GM19025 (cell line): ENCODE results near the gene DNM2.

Source experiments
- ATAC-seq: cut with Tn5 transposase; IDR thresholded peaks from one replicate; pipeline ENCODE4 v1.9.1; 2021; ENCODE audit warnings: mild to moderate bottlenecking, low read depth, moderate library complexity; ENCODE audit not compliant: unreplicated experiment

The DNM2 gene

DNA sequence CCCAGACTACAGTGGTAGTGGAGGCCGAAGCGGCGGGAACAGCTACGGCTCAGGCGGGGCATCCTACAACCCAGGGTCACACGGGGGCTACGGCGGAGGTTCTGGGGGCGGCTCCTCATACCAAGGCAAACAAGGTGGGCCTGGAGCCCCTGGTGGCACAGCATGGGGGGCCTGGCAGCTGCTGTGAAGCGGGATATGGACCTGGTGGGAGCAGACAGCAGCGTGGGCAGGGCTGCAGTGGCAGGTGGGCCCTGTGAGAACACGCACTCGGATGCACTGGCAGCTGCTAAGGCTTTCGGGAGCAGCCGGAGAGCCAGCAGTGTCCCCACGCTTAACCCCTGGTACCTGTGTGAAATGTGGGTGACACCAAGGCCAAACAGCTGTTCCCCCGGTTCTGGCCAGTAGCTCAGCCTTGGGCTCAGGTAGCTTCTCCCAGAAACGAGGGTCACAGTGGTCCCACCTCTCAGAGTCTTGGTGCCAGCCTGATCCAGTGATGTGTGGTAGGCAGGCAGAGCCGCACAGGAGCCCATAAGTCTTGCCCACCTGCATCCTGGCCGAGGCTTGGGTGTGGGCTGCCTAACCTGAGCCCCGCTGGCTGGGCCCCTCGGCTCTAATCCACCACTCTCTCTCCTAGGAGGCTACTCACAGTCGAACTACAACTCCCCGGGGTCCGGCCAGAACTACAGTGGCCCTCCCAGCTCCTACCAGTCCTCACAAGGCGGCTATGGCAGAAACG lies 29.2 kb upstream of the DNM2 start:
- no peak for ATAC-seq

- no peak for ATAC-seq
Observed at GRCh38 chr19:10690341-10690781, 27.5 kb upstream of the DNM2 start.

DNA sequence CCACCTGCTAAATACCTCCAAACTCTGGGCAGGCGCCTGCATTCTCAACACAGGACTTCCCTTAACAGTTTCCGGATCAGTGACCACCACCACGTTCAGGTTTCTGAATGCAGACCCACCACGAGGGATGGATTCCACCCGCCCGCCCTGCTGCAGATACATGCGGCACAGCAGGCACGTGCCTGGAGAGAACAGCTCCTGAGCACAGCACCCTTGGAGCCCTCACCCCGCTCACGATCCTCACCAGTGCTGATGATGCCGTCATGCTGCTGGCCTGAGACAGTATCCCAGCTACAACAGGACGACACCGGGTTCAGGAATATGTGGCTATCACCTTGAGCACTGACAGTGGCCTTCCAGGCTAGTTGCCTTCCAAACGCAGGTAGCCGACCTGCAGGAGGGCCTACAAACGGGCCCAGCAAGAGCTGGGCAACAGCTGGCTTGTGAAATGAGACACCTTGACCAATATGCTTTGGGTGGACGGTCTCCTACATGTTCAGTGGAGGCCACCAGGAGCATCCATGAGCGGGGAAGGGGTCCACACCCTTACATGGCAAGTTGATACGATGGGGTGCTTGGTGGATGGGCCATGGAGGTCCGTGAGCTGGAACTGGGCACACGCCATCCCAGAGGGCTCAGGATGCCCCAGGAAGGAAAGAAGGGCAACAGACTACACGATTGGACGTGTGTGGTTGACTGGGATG lies 26.5 kb upstream of the DNM2 start:
- no peak for ATAC-seq

- ATAC-seq, result no peak
Observed at GRCh38 chr19:10691883-10692282, 26.0 kb upstream of the DNM2 start.

DNA sequence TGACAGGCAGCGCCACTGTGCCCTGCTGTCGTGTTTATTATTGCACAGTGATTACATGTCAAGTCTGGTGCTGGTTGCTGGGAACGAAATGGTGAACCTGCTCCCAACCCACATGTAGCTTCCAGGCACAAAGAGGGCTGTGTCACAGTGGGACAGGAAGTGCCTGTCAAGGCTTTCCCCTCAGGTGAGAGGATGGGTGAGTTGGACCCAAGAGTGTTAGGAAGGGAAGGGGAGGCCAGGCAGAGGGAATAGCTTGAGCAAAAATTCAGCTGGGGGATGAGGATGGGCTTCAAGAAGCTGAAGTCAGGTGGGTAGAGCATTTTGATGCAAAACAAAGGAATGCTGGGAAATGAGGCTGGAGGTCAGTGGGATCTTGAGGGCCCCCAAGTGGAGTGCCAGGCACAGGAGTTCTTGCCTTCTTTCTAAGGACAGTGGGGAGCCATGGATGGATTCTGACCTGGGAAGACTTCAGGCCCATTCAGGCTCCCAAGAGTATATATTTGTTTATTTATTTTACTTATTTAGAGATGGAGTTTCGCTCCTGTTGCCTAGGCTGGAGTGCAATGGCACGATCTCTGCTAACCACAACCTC lies 25.1 kb upstream of the DNM2 start:
- no peak for ATAC-seq

GRCh38 chr19:10694706-10695307 lies 23.1 kb upstream of the DNM2 start:
- ATAC-seq, result no peak

- ATAC-seq, result peak; percentile 85
Observed at GRCh38 chr19:10695401-10696398, 22.2 kb upstream of the DNM2 start.

- ATAC-seq, result no peak
Observed at GRCh38 chr19:10699650-10700335, 18.1 kb upstream of the DNM2 start.

- no peak for ATAC-seq
Observed at GRCh38 chr19:10701955-10702525, 15.8 kb upstream of the DNM2 start.

DNA sequence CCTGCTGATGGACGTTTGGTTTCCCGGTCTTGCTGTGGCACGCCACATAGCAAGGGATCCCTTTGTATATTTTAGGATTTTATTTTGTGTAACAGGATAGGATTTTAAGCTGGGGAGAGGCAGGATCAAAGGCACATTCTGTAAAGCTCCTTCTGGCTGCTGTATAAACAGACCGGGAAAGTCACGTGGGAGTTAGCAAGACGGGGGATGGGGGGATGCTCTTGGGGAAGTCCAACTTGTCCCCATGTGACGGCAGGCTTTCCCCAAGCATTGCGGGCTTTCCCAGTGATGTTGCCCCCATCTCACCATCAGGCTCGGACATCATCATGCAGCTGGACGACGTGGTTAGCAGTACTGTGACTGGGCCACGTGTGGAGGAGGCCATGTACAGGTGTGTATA lies 10.9 kb upstream of the DNM2 start:
- no peak for ATAC-seq

- ATAC-seq, result no peak
Observed at GRCh38 chr19:10707440-10707839, 10.4 kb upstream of the DNM2 start.

DNA sequence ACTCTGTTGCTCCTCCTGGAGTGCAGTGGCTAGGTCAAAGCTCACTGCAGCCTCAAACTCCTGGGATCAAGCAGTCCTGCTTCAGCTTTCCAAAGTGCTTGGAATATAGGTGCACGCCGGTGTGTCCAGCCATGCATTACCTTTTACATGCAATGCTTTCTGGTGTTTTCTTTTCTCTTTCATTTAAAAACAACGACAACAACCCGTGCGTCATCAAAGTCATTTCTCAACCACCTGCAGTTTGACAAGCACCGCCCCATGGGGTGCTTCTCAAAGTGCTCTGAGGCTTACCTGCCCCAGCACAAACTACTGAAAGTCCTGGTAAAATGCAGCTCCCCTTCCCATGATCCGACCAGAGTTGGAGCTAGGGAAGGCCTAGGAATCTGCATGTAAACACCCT lies 9.6 kb upstream of the DNM2 start:
- no peak for ATAC-seq

DNA sequence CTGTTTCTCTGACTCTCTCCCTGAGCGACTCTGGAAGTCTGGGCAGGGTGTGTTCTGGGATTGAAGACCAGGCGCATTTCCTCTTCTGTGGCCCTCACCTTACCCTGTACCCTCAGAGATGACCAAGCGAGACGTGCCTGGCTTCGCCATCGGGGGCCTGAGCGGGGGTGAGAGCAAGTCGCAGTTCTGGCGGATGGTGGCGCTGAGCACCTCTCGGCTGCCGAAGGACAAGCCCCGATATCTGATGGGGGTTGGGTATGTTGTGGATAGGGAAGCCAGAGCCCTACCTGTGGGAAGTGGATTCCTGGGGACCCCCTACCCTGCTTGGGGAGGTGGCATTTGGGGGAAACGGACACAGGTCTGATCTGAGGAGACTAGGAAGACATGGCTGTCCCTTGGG lies 5.8 kb upstream of the DNM2 start:
- no peak for ATAC-seq

- ATAC-seq, result no peak
Observed at GRCh38 chr19:10712754-10713153, 5.1 kb upstream of the DNM2 start.

- no peak for ATAC-seq
Observed at GRCh38 chr19:10713317-10713716, 4.6 kb upstream of the DNM2 start.

- ATAC-seq, result no peak
Observed at GRCh38 chr19:10717054-10717355, 874 bp upstream of the DNM2 start.

DNA sequence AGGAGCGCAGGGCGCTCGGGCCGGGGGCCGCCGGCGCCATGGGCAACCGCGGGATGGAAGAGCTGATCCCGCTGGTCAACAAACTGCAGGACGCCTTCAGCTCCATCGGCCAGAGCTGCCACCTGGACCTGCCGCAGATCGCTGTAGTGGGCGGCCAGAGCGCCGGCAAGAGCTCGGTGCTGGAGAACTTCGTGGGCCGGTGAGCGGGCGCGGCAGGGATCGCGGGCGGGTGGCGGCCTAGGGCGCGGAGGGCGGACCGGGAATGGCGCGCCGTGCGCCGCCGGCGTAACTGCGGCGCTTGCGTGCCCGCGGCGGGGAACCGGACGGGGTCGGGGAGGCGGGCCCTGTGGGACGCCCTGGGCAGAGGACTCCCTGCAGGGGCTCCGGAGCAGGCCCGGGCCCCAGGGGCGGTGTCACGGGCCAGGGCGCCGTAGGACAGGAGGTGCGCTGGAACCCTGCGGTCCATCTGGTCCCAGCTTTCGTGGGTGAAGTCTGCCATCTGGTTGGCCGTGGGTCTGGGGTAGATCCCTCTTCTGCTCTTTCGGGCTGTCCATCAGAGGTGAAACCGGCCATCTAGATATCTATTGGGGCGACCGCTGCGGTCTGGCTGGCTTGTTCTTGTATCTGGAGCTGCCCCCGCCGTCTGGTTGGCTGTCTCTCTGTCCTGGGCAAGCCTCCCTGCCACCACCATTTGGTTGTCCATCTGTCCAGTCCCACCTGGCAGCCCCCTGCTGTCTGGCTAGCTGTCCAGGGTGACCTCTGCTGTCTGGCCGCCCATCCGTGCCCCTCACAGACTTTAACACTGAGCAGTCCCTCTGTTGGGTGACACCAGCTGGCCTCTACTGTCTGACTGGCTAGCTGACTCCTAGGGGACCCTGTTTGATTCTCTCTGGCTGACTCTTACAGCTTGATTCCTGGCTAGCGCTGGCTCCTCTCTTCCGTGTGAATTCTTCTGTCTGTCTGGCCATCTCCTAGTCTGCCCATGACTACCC lies 622 bp downstream of the DNM2 start:
- ATAC-seq, result peak; percentile 18

DNA sequence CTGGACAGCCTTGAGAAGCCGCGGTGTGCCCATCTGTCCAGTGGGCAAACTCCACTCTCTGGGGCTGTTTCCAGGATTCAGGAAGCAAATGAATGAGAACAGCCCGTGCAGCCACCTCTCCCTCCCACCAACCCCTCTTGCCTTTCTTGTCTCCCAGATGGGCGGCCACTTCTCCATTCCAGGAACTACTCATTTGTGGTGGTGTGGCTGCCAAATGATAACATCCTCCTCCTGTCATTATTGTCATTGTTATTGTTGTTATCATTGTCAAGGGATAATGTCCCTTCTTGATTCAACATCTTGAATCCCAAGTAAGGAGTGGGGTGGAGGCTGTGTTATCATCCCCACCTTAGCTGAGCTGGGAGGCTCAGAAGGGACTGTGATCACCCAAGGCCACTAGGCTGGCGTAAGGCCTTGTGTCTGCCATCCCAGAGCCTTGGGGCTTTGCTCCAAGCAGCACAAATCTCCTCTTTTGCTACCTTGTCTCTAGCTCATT lies 1.6 kb downstream of the DNM2 start:
- no peak for ATAC-seq
